Astrocyte of the spinal cord (primary cell): ENCODE data around the gene MOCS1.
"Not testable (repeated sequence)": the region's sequence is repeated elsewhere in the genome, so short reads cannot be mapped to it uniquely, and the experiment has no call there.

Source experiments
- DNase-seq: peaks from one replicate; pipeline ENCODE4 v3.0.0; 2011; ENCODE audit warnings: low read depth, low spot score
- H3K4me3 ChIP-seq: 2 replicates; pipeline ENCODE4 v1.5.1; 2011; ENCODE audit warnings: low read depth, mild to moderate bottlenecking, low read length, moderate library complexity
- CTCF ChIP-seq: IDR thresholded peaks from 2 replicates; pipeline ENCODE4 v1.5.1; 2012; ENCODE audit warnings: low read depth, mild to moderate bottlenecking, low read length, inconsistent platforms
- in situ Hi-C: cut with HindIII; loops from 2 replicates; pipeline ENCODE4 v1.10.0; 2017; ENCODE audit warnings: low sequenced_read_pairs

The MOCS1 gene

GRCh38 chr6:39979461-39980328 is 45.4 kb upstream of the MOCS1 start:
- in situ Hi-C loops: no loop called here
- no peak overlapping the region for H3K4me3 ChIP-seq
- no peak for TF ChIP-seq CTCF
- DNase-seq: no peak

- in situ Hi-C loops: no loop called here
- H3K4me3 ChIP-seq: no peak overlapping the region
- DNase-seq: no peak
- no peak for TF ChIP-seq CTCF
Measured at GRCh38 chr6:39978240-39978639, 44.0 kb upstream of the MOCS1 start.

GRCh38 chr6:39973661-39974060 is 39.4 kb upstream of the MOCS1 start:
- DNase-seq: no peak
- in situ Hi-C loops: no loop called here
- TF ChIP-seq CTCF: no peak
- no peak overlapping the region for H3K4me3 ChIP-seq

GRCh38 chr6:39972717-39973116 is 38.5 kb upstream of the MOCS1 start:
- in situ Hi-C loops, DNase-seq, H3K4me3 ChIP-seq: not testable (repeated sequence)

- DNase-seq, in situ Hi-C loops, H3K4me3 ChIP-seq: not testable (repeated sequence)
Measured at GRCh38 chr6:39971131-39971530, 36.9 kb upstream of the MOCS1 start.

GRCh38 chr6:39965751-39966150 is 31.5 kb upstream of the MOCS1 start:
- no peak for TF ChIP-seq CTCF
- in situ Hi-C loops: no loop called here
- DNase-seq: no peak
- no peak overlapping the region for H3K4me3 ChIP-seq

GRCh38 chr6:39964530-39964929 is 30.3 kb upstream of the MOCS1 start:
- TF ChIP-seq CTCF: no peak
- no peak for DNase-seq
- H3K4me3 ChIP-seq: no peak overlapping the region
- in situ Hi-C loops: no loop called here
